SK-N-SH (cell line): Measurements from ENCODE around the gene RALY. TPM values are rescaled to one million over a fixed set of nuclear protein-coding genes. Genes with fewer than 3 reads are reported as not detected.

Source experiments
- CTCF ChIA-PET: fragments of 300-600, 350-600 bp; formaldehyde crosslinking; extraction: SDS; loops from one replicate; lab custom pipeline; 2021; lab: Yijun Ruan, JAX
- POLR2A ChIA-PET: fragments of 350-600 bp; sonication (Branson Sonifier 250); formaldehyde crosslinking; extraction: SDS; loops from one replicate; lab custom pipeline; 2020; ENCODE audit warnings: antibody characterized with exemption, inconsistent platforms; lab: Yijun Ruan, JAX
- DNase-seq: peaks from one replicate; pipeline ENCODE4 v3.0.0; 2012
- H2AFZ ChIP-seq: fragments of 200-600 bp; sonication (generic); 2 replicates; pipeline ENCODE4 v1.8.1; 2016; ENCODE audit warnings: antibody characterized with exemption, mild to moderate bottlenecking, low read depth
- H3F3A ChIP-seq: fragments of 200-600 bp; sonication (generic); replicated peaks from 2 replicates; pipeline ENCODE3; 2016; ENCODE audit warnings: antibody characterized with exemption, mild to moderate bottlenecking; ENCODE audit not compliant: insufficient read depth
- H3K27ac ChIP-seq, 2 experiments: fragments of 200-500 bp in 1 of 2; fragments of 200-600 bp in 1 of 2; sonication (Bioruptor generic) in 1 of 2; sonication (generic), shearing (Covaris generic) in 1 of 2; 2 replicates each; pipeline versions ENCODE4 v1.5.1 to v1.6.1; 2014 to 2016; ENCODE audit warnings: low read depth in 2 of 2, inconsistent platforms in 1 of 2, low read length in 1 of 2, mild to moderate bottlenecking in 1 of 2, mixed read lengths in 1 of 2
- H3K27me3 ChIP-seq: fragments of 200-600 bp; sonication (generic), shearing (Covaris generic); 2 replicates; pipeline ENCODE4 v1.6.1; 2016; ENCODE audit warnings: mixed run types; ENCODE audit not compliant: insufficient read depth
- H3K36me3 ChIP-seq, 2 experiments: fragments of 200-500 bp in 1 of 2; fragments of 200-600 bp in 1 of 2; sonication (Bioruptor generic) in 1 of 2; sonication (generic) in 1 of 2; replicated peaks in 1 of 2; 2 replicates each; pipeline versions ENCODE3 to v1.5.1; 2014 to 2016; ENCODE audit warnings: low read length in 1 of 2, mild to moderate bottlenecking in 1 of 2; ENCODE audit not compliant: insufficient read depth in 2 of 2, control insufficient read depth in 1 of 2
- H3K4me1 ChIP-seq, 2 experiments: fragments of 200-500 bp in 1 of 2; fragments of 200-600 bp in 1 of 2; sonication (Bioruptor generic) in 1 of 2; sonication (generic), shearing (Covaris generic) in 1 of 2; 2 replicates each; pipeline versions ENCODE4 v1.5.1 to v1.6.1; 2014 to 2016; ENCODE audit warnings: low read depth in 1 of 2, low read length in 1 of 2, mixed run types in 1 of 2; ENCODE audit not compliant: insufficient read depth in 2 of 2, control insufficient read depth in 1 of 2
- H3K4me2 ChIP-seq: fragments of 200-600 bp; sonication (generic), shearing (Covaris generic); 2 replicates; pipeline ENCODE4 v1.6.1; 2017; ENCODE audit warnings: mixed run types
- H3K4me3 ChIP-seq, 2 experiments: fragments of 200-500 bp in 1 of 2; fragments of 200-600 bp in 1 of 2; sonication (Bioruptor generic) in 1 of 2; sonication (generic), shearing (Covaris generic) in 1 of 2; 2 replicates each; pipeline versions ENCODE4 v1.5.1 to v1.8.1; 2014 to 2016; ENCODE audit warnings: low read depth in 2 of 2, inconsistent platforms in 1 of 2, low read length in 1 of 2, mild to moderate bottlenecking in 1 of 2, mixed read lengths in 1 of 2, moderate library complexity in 1 of 2
- H3K79me2 ChIP-seq: fragments of 200-600 bp; sonication (generic); 2 replicates; pipeline ENCODE4 v1.8.1; 2017; ENCODE audit warnings: mild to moderate bottlenecking; ENCODE audit not compliant: insufficient read depth
- H3K9ac ChIP-seq: fragments of 200-600 bp; sonication (generic); 2 replicates; pipeline ENCODE4 v1.6.1; 2017; ENCODE audit warnings: mixed run types
- H3K9me2 ChIP-seq: fragments of 200-600 bp; sonication (generic); 2 replicates; pipeline ENCODE4 v1.6.1; 2017; ENCODE audit warnings: mixed run types
- H3K9me3 ChIP-seq: fragments of 200-600 bp; sonication (generic); 2 replicates; pipeline ENCODE4 v1.6.1; 2017; ENCODE audit warnings: mixed run types, mild to moderate bottlenecking, moderate library complexity
- H4K20me1 ChIP-seq: fragments of 200-600 bp; sonication (generic); 2 replicates; pipeline ENCODE4 v1.6.1; 2017; ENCODE audit warnings: mild to moderate bottlenecking, mixed run types; ENCODE audit not compliant: insufficient read depth
- CHD2 ChIP-seq: fragments of 150-350 bp; IDR thresholded peaks from 2 replicates; pipeline ENCODE4 v1.6.1; 2018; ENCODE audit warnings: low read length; ENCODE audit not compliant: partially characterized antibody
- ELF1 ChIP-seq: IDR thresholded peaks from 2 replicates; pipeline ENCODE4 v1.4.0; 2012
- EP300 ChIP-seq, 2 experiments: IDR thresholded peaks; 2 replicates each; pipeline versions ENCODE4 v1.4.0 to v1.6.1; 2012; ENCODE audit warnings: borderline replicate concordance in 1 of 2, low read depth in 1 of 2, low read length in 1 of 2
- FOSL2 ChIP-seq: IDR thresholded peaks from 2 replicates; pipeline ENCODE4 v1.4.0; 2012; ENCODE audit warnings: low read depth, mild to moderate bottlenecking, moderate library complexity, borderline replicate concordance
- FOXM1 ChIP-seq: IDR thresholded peaks from 2 replicates; pipeline ENCODE4 v1.4.0; 2012; ENCODE audit warnings: low read depth, mild to moderate bottlenecking
- GATA2 ChIP-seq: sonication (generic); formaldehyde crosslinking; IDR thresholded peaks from 2 replicates; pipeline ENCODE4 v1.5.0; 2020; ENCODE audit warnings: mild to moderate bottlenecking, missing genetic modification reagents
- IRF3 ChIP-seq: fragments of 150-350 bp; IDR thresholded peaks from 2 replicates; pipeline ENCODE4 v1.6.1; 2016; ENCODE audit warnings: mild to moderate bottlenecking, low read depth, low read length
- JUND ChIP-seq: IDR thresholded peaks from 2 replicates; pipeline ENCODE4 v1.4.0; 2012
- MEF2A ChIP-seq: IDR thresholded peaks from 2 replicates; pipeline ENCODE4 v1.4.0; 2012; ENCODE audit warnings: low read depth, borderline replicate concordance
- MXI1 ChIP-seq: IDR thresholded peaks from 2 replicates; pipeline ENCODE4 v1.6.1; 2012; ENCODE audit warnings: mild to moderate bottlenecking, low read depth, low read length, improper control_type of control experiment
- NFIC ChIP-seq: IDR thresholded peaks from 2 replicates; pipeline ENCODE4 v1.4.0; 2012; ENCODE audit warnings: borderline replicate concordance
- PBX3 ChIP-seq: IDR thresholded peaks from 2 replicates; pipeline ENCODE4; 2012
- RCOR1 ChIP-seq: fragments of 150-350 bp; IDR thresholded peaks from 2 replicates; pipeline ENCODE4 v1.6.1; 2017; ENCODE audit warnings: antibody characterized with exemption, low read length
- REST ChIP-seq: IDR thresholded peaks from 2 replicates; pipeline ENCODE4 v1.6.1; 2012; ENCODE audit warnings: mild to moderate bottlenecking, low read depth, low read length, moderate library complexity
- RXRA ChIP-seq: IDR thresholded peaks from 2 replicates; pipeline ENCODE4 v1.4.0; 2012; ENCODE audit warnings: low read depth, mild to moderate bottlenecking, borderline replicate concordance
- SIN3A ChIP-seq: IDR thresholded peaks from 2 replicates; pipeline ENCODE4 v1.6.1; 2012; ENCODE audit warnings: low read depth, mild to moderate bottlenecking, low read length, moderate library complexity, borderline replicate concordance
- SMC3 ChIP-seq: IDR thresholded peaks from 2 replicates; pipeline ENCODE4 v1.6.1; 2012; ENCODE audit warnings: low read depth, low read length, improper control_type of control experiment
- TAF1 ChIP-seq: IDR thresholded peaks from 2 replicates; pipeline ENCODE4 v1.6.1; 2012; ENCODE audit warnings: low read depth, mild to moderate bottlenecking, low read length, moderate library complexity, borderline replicate concordance
- TCF12 ChIP-seq: IDR thresholded peaks from 2 replicates; pipeline ENCODE4 v1.4.0; 2012
- TEAD4 ChIP-seq: IDR thresholded peaks from 2 replicates; pipeline ENCODE4 v1.4.0; 2012; ENCODE audit warnings: mild to moderate bottlenecking, borderline replicate concordance; ENCODE audit not compliant: insufficient read depth
- USF1 ChIP-seq: IDR thresholded peaks from 2 replicates; pipeline ENCODE4 v1.4.0; 2012; ENCODE audit warnings: low read depth, borderline replicate concordance
- YY1 ChIP-seq: IDR thresholded peaks from 2 replicates; pipeline ENCODE4 v1.4.0; 2012; ENCODE audit warnings: low read depth, mild to moderate bottlenecking
- ZBTB33 ChIP-seq: IDR thresholded peaks from 2 replicates; pipeline ENCODE4 v1.4.0; 2012; ENCODE audit warnings: low read depth, borderline replicate concordance
- WGBS: methylation state at CpG from one replicate; pipeline ENCODE4 v1.1.6; 2017; ENCODE audit warnings: low lambda C conversion rate; 5-methylcytosine and 5-hydroxymethylcytosine counted together
- polyA plus RNA-seq, 3 experiments: library from polyadenylated mRNA; depleted of rRNA; stranded (reverse); fragments of >200 nt; gene quantifications; 2 replicates each; pipeline ENCODE4 v1.2.3, GENCODE V29; 2012

The RALY gene
- polyA plus RNA-seq, 1 of the 3 experiments (the other 2 are of a cell fraction) = 130 TPM

GRCh38 chr20:34104059-34104458 is 110.3 kb downstream of the RALY start (continued):
- TF ChIP-seq PBX3 (no peak), JUND (no peak), RCOR1 (no peak), TEAD4 (no peak), TAF1 (no peak), SIN3A (no peak), YY1 (no peak), MEF2A (no peak), MXI1 (no peak), USF1 (no peak)
- TF ChIP-seq, all 33 proteins: peak for 0

GRCh38 chr20:34105978-34106675 is 112.4 kb downstream of the RALY start:
- Histone ChIP-seq H3K27me3 (no peaks in the 10 kb centered on the region), H3K79me2 (peaks cover 100% of the 10 kb centered on the region), H3K4me2 (no peak overlapping the region), H3F3A (peaks cover 14% of the 10 kb centered on the region), H3K9me2 (no peaks in the 10 kb centered on the region), H3K9me3 (no peaks in the 10 kb centered on the region), H2AFZ (no peak overlapping the region), H3K36me3 (peaks cover 57 to 71% of the 10 kb centered on the region in 2 experiments), H4K20me1 (peaks cover 90% of the 10 kb centered on the region), H3K9ac (no peak overlapping the region), H3K4me3 (no peak overlapping the region), H3K27ac (no peak overlapping the region), H3K4me1 (peaks cover 5 to 21% of the 10 kb centered on the region in 2 experiments; a peak in 3 of 4 replicates)
- DNase-seq = no peak
- no peak for TF ChIP-seq MXI1
- no peak for TF ChIP-seq ZBTB33
- no peak for TF ChIP-seq ELF1
- no peak for TF ChIP-seq REST
- TF ChIP-seq CHD2 = no peak
- TF ChIP-seq FOXM1 = no peak
- no peak for TF ChIP-seq SMC3
- TF ChIP-seq RXRA = no peak
- TF ChIP-seq YY1 = no peak
- TF ChIP-seq JUND = no peak
- no peak for TF ChIP-seq NFIC
- no peak for TF ChIP-seq USF1
- no peak for TF ChIP-seq EP300 (IDR thresholded peaks at IDR 0.05; ENCODE audit: borderline replicate concordance in 1 of 2, low read depth in 1 of 2, low read length in 1 of 2)
- no peak for TF ChIP-seq TCF12
- TF ChIP-seq FOSL2 = no peak
- TF ChIP-seq IRF3 = no peak
- TF ChIP-seq GATA2 (CRISPR knock-in tag) = no peak
- WGBS = 100% methylated on average over 3 of the region's 3 CpGs
- CTCF ChIA-PET = no interaction called here
- POLR2A ChIA-PET = interaction anchor here (0.5 to 0.6 kb wide), 2 partner anchors 10 to 122 kb away, joined by 3 to 4 read pairs; no protein-coding TSS in a partner anchor
